GM12801 (cell line): ENCODE data around the gene LRRC26.

Experiments used
- TF ChIP-seq, protein P1 (sequence below): IDR thresholded peaks from one replicate; pipeline ENCODE4 v1.5.1; 2011; ENCODE audit warnings: control low read depth; ENCODE audit not compliant: insufficient read length; ENCODE audit errors: extremely low read depth

Gene LRRC26

DNA sequence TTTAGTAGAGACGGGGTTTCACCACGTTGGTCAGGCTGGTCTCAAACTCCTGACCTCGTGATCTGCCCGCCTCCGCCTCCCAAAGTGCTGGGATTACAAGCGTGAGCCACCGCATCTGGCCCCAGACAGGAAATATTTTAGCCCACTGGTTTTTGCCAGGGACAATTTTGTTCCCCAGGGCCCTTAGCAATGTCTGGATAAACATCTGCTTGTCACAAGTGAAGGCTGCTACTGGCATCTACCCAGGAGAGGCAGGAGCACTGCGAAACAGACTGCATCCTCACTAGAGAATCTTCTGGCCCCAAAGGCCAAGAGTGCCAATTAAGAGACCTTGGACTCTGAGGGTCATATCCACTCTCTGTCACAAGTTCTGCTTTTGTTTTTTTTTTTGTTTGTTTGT is 33.1 kb upstream of the LRRC26 start:
- TF ChIP-seq, protein P1, sequence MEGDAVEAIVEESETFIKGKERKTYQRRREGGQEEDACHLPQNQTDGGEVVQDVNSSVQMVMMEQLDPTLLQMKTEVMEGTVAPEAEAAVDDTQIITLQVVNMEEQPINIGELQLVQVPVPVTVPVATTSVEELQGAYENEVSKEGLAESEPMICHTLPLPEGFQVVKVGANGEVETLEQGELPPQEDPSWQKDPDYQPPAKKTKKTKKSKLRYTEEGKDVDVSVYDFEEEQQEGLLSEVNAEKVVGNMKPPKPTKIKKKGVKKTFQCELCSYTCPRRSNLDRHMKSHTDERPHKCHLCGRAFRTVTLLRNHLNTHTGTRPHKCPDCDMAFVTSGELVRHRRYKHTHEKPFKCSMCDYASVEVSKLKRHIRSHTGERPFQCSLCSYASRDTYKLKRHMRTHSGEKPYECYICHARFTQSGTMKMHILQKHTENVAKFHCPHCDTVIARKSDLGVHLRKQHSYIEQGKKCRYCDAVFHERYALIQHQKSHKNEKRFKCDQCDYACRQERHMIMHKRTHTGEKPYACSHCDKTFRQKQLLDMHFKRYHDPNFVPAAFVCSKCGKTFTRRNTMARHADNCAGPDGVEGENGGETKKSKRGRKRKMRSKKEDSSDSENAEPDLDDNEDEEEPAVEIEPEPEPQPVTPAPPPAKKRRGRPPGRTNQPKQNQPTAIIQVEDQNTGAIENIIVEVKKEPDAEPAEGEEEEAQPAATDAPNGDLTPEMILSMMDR: no peak

DNA sequence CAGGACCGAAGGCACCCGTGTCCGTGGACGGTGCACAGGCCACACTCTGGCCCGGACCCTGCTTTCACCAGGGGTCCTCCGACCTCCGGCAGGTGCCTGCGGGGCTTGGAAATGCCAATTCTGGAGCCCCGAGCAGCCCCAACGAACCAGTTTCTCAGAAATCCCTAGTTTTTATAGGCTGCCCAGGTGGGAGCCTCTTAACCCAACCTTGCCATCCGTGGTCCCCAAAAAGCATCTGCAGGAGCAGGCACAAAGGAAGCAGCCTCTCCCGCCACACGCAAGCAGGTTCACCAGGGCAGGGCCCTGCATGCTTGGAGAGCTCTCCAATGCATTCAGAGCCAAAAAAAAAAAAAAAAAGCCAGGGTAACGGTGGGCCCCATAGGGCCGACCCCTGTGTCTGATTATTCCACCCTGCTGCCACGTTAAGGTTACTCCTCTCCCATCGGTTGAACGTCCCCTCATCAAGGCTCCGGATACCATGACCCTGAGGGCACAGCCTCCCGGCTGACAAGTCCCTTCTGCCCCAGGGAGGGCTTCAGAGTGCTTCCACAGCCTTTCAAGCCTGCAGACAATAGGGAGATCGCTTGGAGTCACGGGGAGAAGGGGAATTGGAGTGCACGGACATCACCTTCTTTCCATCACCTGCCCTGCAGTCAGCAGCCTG is 31.5 kb upstream of the LRRC26 start:
- TF ChIP-seq, protein P1: no peak

DNA sequence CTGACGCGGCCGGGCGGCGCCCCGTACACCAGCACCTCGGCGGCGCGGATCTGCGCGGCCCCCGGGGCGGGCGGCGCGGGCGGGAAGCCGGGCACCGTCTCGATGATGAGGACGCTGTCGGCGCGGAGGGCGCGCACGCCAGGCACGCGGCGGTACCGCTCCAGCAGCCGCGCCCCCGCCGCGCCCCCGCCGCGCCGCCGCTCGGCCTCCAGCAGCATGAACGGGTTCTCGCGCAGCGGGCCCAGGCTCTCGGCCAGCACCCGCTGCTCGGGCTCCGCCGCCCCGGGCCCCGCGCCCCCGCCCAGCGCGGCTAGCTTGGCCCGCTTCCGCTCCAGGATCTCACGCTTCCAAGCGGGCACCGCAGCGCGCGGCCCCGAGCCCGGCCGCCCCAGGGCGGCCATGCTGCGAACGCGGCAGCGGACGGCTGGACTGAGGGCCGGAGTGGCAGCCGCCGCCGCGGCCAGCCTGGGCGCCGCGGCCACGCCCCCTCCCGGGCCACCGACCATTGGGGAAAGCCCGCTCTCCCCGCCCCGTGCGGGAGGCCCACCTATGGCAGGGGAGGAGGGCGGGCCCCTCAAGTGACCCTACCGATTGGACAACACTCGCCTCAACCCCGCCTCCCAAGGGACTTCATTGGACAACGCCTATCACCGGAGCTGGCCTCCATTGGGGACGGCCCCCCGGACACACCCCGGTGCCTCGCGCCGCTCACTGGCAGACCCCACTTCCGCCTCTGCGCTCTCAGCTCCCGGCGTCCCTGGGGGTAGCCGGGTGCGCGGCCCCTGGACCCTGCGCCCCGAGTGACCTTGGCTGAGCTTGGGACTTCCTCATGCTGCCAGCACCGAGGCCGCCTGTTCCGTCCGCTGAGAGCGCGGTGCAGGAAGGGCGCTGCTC is 30.7 kb upstream of the LRRC26 start, which contains the start of gene TPRN:
TPRN (minus strand) TSS at position 431 of the 894 bp plus-strand sequence; CDS start at position 401, 30 bp downstream.
- TF ChIP-seq, protein P1: no peak

DNA sequence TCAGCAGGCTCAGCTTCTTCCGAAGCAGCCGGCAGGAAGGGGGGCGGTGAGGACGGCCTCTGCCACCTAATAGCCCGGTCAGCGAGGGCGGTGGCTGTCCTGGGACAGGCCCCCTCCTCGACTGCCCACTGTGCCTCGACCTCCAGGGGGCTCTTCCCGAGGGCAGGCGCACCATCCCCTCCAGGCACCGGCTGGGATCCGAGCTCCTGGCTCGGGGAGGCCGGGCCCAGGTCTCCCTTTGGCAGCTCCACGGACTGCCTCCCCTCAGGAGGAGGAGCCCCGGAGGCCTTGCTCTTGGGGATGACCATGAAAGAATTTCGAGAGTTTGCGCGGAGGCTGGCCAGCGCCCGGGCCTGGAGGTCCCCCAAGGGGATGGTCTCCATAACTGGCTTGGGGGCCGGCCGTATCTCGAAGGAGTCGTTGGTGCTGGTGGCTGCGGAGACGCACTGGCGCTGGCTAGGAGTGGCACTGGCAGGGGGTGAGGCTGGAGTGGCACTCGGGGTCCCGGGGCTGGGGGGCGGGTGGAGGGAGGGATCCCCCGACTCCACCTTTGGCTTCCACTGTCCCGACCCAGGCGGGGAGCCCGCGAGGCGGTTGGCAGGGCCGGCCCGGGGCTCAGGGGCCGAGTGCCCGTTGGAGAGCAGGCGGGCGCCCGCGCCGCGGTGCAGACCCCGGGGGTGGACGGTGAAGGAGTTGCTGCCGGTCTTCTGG is 29.7 kb upstream of the LRRC26 start:
- TF ChIP-seq, protein P1: no peak

DNA sequence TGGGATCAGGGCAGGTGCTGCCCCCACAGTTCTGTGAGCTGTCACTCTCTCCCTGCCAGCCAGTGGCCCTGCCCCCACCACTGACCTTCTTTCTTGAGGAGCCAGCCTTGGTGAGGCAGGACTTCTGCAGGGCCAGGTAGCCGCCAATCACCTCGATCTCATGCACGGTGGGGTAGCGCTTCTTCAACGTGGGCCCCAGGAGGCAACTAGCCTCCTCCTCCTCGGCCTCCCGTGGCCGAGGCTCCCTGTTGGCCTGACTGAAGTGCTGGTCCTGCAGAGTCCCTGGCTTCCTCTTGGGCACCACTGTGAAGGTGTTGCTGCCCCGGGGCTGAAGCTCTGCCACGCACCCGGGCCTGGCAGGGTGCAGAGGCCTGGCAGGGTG is 29.0 kb upstream of the LRRC26 start:
- TF ChIP-seq, protein P1: no peak

DNA sequence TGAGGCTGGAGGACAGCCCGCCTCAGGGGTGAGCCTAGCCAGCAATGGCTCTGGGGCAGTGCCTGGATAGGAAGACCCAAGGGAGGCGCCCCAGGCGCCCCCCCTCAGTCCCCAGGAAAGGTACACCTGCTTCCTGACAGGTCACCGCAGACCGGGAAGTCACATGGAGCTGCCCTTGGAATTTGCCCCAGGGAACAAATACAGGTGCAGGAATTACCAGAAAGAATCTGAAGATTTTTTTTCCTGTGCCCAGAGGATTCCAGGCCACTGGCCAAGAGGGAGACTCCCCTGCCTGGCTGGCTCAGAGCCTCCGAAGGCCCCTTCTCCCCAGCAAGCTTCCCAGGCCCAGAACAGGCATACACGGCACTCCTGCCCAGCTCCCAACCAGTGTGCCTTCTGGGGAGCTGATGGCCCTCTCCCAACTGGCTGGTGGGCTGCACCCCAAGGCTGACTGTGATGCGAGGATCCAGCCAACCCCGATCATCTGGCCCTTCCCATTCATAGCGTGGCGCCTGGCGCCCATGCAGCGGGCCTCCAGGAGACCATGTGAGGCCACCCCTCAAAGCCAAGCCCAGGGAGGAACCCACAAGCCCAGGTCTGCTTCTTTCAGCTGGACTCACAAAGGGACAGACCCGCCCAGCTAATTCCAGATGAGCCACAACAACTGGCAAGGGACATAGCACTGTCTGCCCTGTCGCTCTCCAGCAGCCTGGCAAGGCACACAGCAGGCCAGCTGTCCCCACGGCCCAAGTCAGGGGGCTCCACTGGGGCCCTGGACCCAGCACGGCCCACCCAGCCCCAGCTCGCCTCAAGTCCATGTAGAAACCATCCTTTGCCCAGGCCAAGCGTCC is 28.4 kb upstream of the LRRC26 start:
- TF ChIP-seq, protein P1: no peak
